Esophagus (tissue), 2 donors: ENCODE data around the gene ESRRA. TPM values are rescaled to one million over a fixed set of nuclear protein-coding genes. Genes with fewer than 3 reads are reported as not detected.

Experiments used
- H3K27ac ChIP-seq, 2 donors: one replicate each; pipeline ENCODE4 v1.5.1; 2013; ENCODE audit warnings: low read depth in 2 of 2, mild to moderate bottlenecking in 2 of 2, inconsistent platforms in 1 of 2, low read length in 1 of 2, moderate library complexity in 1 of 2
- H3K27me3 ChIP-seq, 2 donors: one replicate each; pipeline ENCODE4 v1.6.1; 2013; ENCODE audit warnings: low read length in 2 of 2, control low read depth in 1 of 2, mild to moderate bottlenecking in 1 of 2; ENCODE audit not compliant: insufficient read depth in 2 of 2, control insufficient read depth in 1 of 2
- H3K36me3 ChIP-seq, 2 donors: one replicate each; pipeline ENCODE4 v1.6.1; 2013; ENCODE audit warnings: low read length in 1 of 2; ENCODE audit not compliant: control insufficient read depth in 2 of 2, insufficient read depth in 2 of 2
- H3K4me1 ChIP-seq, 2 donors: one replicate each; pipeline ENCODE4 v1.6.1; 2013; ENCODE audit warnings: low read length in 1 of 2; ENCODE audit not compliant: control insufficient read depth in 2 of 2, insufficient read depth in 2 of 2
- H3K4me3 ChIP-seq, 2 donors: one replicate each; pipeline ENCODE4 v1.5.1; 2013; ENCODE audit warnings: low read length in 2 of 2, mild to moderate bottlenecking in 2 of 2, low read depth in 1 of 2, moderate library complexity in 1 of 2
- H3K9me3 ChIP-seq, 2 donors: one replicate each; pipeline ENCODE4 v1.6.1; 2013; ENCODE audit warnings: mild to moderate bottlenecking in 2 of 2, low read depth in 1 of 2, low read length in 1 of 2, moderate library complexity in 1 of 2; ENCODE audit not compliant: control insufficient read depth in 2 of 2, insufficient read depth in 1 of 2
- WGBS, 2 donors: extraction: QIAGEN DNeasy Blood & Tissue Kit; methylation state at CpG; one replicate each; pipeline ENCODE4 v1.1.7; 2013; 5-methylcytosine and 5-hydroxymethylcytosine counted together
- polyA plus RNA-seq, 2 donors: library from polyadenylated mRNA; stranded (reverse); fragments of 200-250 nt; gene quantifications; one replicate each; pipeline ENCODE4 v1.2.3, GENCODE V29; 2013
- donor health status: healthy with polysubstance abuse.
- donor health status: Bipolar disorder and iron deficiency.

The ESRRA gene
- polyA plus RNA-seq, 2 donors: 63.7 to 85.4 TPM

- H3K4me3 ChIP-seq: peak within 1 kb of the TSS in 1 of 2 donors; percentile 27
- H3K4me1 ChIP-seq: peaks cover 5 to 18% of the 10 kb centered on the region in 2 donors
- H3K27me3 ChIP-seq: no peaks in the 10 kb centered on the region
- 59 to 69% methylated on average over 16 of the region's 16 CpGs for WGBS, 2 donors
- no peaks in the 10 kb centered on the region for H3K9me3 ChIP-seq
- peak within 1 kb of the TSS; percentile 10 to 23 for H3K27ac ChIP-seq
- H3K36me3 ChIP-seq: no peaks in the 10 kb centered on the region
Observed at GRCh38 chr11:64339754-64340408, 34.6 kb downstream of the ESRRA start, which contains the start of gene CCDC88B. TSS of gene CCDC88B (plus strand) at chr11:64340204. CDS start at chr11:64340267, 63 bp downstream.

DNA sequence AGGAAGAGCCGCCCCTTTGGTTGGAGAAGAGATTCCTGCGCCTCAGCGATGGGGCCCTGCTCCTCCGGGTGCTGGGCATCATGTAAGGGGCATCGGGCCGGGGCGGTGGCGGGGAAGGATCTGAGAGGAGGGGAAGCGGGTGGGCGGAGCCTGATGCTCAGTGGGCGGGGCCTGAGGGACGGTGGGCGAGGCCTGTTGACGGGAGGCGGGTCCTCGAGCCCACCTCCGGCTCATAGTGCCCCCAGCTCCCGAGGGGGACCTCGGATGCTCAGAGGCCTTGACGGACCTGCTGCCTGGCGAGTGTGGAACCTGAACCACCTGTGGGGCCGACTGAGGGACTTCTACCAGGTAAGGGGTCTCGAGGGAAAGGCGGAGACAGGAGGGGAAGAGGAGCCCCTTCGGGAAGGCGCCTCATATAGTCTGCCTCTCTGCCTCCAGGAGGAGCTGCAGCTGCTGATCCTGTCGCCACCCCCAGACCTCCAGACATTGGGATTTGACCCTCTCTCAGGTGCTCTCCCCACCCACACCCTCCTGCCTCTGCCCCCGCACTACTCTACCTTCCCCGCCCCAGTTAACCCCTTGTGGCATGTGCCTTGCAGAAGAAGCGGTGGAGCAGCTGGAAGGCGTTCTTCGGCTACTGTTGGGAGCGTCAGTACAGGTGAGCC, 35.5 kb downstream of the ESRRA start:
- Histone ChIP-seq H3K27me3 (no peaks in the 10 kb centered on the region), H3K9me3 (no peaks in the 10 kb centered on the region), H3K27ac (peak overlapping the region in 1 of 2 donors; percentile 10), H3K4me3 (peak overlapping the region in 1 of 2 donors; percentile 27), H3K36me3 (no peaks in the 10 kb centered on the region), H3K4me1 (peaks cover 5 to 18% of the 10 kb centered on the region in 2 donors)
- 44 to 58% methylated on average over 31 to 33 of the region's 33 CpGs for WGBS, 2 donors

DNA sequence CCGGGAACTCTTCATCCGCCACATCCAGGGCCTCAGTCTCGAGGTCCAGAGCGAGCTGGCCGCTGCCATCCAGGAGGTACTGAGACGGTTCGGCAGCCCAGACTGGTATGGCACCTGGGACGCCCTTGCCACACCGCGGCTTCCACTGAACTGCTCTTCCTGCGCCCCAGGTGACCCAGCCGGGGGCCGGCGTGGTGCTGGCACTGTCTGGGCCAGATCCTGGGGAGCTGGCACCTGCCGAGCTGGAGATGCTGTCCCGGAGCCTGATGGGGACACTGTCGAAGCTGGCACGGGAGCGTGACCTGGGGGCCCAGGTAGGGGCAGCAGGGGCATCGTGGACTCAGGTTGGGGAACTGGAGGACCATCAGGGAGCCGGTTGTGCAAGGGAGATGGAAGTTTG, 36.1 kb downstream of the ESRRA start:
- Histone ChIP-seq H3K9me3 (no peaks in the 10 kb centered on the region), H3K36me3 (no peaks in the 10 kb centered on the region), H3K27me3 (no peaks in the 10 kb centered on the region), H3K4me3 (no peak overlapping the region), H3K4me1 (peaks cover 5 to 18% of the 10 kb centered on the region in 2 donors), H3K27ac (no peak overlapping the region)
- WGBS, 2 donors: 88 to 90% methylated on average over 20 to 21 of the region's 21 CpGs

DNA sequence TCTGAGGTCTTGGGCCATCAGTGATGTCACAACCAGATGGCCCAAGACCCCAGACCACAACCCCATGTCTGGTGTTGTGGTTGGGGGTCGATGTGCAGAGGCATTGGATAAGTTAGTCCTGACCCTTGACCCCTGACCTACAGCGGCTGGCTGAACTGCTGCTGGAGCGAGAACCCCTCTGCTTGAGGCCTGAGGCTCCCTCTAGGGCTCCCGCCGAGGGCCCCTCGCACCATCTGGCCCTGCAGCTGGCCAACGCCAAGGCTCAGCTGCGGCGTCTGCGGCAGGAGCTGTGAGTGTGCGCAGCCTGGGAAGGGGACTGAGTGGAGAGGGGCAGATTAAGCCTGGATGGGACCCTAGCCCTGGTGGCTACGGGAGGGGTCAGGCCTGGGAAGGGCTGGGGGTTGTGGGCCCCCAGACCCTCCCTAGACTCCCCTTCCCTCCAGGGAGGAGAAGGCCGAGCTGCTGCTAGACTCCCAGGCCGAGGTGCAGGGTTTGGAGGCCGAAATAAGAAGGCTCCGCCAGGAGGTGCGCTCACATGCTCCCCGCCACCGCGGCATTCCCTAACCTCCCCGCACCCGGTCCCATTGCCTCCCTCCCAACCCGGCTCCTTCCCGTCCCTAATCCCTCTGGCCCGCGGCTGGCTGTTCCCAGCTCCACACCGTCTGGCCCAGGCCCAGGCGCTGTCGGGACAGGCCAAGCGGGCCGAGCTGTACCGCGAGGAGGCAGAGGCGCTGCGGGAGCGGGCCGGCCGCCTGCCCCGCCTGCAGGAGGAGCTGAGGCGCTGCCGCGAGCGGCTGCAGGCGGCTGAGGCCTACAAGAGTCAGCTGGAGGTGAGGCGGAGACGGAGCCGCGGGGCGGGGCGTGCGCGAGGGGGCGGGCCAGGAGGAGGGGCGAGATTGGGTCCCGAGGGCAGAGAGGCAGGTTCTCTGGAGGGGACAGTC, 36.8 kb downstream of the ESRRA start:
- Histone ChIP-seq H3K4me3 (peak overlapping the region; percentile 18 to 42), H3K27ac (peak overlapping the region; percentile 85 to 86), H3K36me3 (no peaks in the 10 kb centered on the region), H3K27me3 (no peaks in the 10 kb centered on the region), H3K9me3 (no peaks in the 10 kb centered on the region), H3K4me1 (peaks cover 5 to 20% of the 10 kb centered on the region in 2 donors)
- 20 to 21% methylated on average over 50 to 55 of the region's 55 CpGs for WGBS, 2 donors

DNA sequence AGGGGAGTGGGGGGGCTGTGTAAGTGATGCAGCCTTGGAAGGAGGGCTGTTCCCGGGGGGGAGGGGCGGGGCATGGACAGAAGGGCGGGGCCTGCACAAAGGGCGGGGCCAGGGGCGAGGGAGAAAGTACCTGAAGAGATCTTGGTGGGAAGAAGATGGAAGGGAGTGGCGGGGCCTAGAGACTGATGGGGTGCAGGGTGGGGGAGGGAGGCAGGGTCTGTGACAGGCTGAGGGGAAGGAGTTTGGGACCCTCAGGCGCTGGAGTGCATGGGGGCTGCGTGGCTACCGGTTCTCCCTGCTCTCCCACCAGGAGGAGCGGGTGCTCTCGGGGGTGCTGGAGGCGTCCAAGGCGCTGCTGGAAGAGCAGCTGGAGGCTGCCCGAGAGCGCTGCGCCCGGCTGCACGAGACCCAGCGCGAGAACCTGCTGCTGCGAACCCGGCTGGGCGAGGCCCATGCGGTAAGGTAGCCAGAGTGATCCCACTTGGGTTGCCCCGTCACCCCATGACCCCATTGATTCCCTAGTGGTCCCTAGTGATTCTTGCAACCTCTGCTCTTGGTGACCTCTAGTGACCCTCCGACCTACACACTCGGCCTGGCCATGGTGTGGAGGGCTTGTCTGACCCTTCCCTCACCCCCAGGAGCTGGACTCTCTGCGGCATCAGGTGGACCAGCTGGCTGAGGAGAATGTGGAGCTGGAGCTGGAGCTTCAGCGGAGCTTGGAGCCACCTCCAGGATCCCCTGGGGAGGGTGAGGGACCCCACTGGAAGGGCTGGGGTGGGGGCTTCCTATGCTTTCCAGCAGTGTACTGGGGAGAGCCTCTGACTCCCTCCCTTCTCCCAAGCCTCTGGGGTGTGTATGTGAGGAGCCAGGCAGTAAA, 37.8 kb downstream of the ESRRA start:
- H3K9me3 ChIP-seq: no peaks in the 10 kb centered on the region
- no peaks in the 10 kb centered on the region for H3K36me3 ChIP-seq
- peaks cover 5 to 24% of the 10 kb centered on the region in 2 donors for H3K4me1 ChIP-seq
- no peaks in the 10 kb centered on the region for H3K27me3 ChIP-seq
- WGBS, 2 donors: 59 to 60% methylated on average over 22 to 29 of the region's 29 CpGs
- peak overlapping the region; percentile 85 to 86 for H3K27ac ChIP-seq
- peak overlapping the region in 1 of 2 donors; percentile 18 for H3K4me3 ChIP-seq

DNA sequence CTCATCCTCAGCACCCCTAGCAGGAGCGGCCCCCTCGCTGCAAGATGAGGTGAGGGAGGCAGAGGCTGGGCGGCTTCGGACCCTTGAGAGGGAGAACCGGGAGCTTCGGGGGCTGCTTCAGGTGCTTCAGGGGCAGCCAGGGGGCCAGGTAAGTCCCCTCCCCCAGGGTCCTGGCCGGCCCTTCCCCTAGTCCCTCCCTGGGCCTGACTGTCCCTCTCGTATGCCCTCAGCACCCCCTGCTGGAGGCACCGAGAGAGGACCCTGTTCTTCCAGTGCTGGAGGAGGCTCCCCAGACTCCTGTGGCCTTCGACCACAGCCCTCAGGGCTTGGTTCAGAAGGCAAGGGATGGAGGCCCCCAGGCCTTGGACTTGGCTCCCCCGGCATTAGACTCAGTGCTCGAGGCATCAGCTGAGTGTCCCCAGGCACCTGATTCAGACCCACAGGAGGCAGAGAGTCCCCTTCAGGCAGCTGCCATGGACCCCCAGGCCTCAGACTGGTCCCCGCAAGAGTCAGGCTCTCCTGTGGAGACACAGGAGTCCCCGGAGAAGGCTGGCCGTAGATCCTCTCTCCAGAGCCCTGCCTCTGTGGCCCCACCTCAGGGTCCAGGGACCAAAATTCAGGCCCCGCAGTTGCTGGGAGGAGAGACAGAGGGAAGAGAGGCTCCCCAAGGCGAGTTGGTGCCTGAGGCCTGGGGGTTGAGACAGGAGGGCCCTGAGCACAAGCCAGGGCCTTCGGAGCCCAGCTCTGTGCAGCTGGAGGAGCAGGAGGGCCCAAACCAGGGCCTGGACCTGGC, 38.6 kb downstream of the ESRRA start:
- 84 to 85% methylated on average over 14 to 18 of the region's 18 CpGs for WGBS, 2 donors
- H3K27ac ChIP-seq: no peak overlapping the region
- peaks cover 10 to 24% of the 10 kb centered on the region in 2 donors for H3K4me1 ChIP-seq
- no peak overlapping the region for H3K4me3 ChIP-seq
- no peaks in the 10 kb centered on the region for H3K9me3 ChIP-seq
- H3K27me3 ChIP-seq: no peaks in the 10 kb centered on the region
- H3K36me3 ChIP-seq: no peaks in the 10 kb centered on the region

DNA sequence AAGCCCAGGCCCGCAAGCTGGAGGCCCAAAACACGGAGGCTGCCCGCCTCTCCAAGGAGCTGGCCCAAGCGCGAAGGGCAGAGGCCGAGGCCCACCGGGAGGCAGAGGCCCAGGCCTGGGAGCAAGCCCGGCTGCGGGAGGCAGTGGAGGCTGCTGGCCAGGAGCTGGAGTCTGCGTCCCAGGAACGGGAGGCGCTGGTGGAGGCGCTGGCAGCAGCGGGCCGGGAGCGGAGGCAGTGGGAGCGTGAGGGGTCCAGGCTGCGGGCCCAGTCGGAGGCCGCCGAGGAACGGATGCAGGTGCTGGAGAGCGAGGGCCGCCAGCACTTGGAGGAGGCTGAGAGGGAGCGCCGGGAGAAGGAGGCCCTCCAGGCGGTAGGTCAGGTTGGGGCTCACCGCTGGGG, 39.5 kb downstream of the ESRRA start:
- 95 to 98% methylated on average over 25 to 28 of the region's 28 CpGs for WGBS, 2 donors
- H3K9me3 ChIP-seq: no peaks in the 10 kb centered on the region
- no peaks in the 10 kb centered on the region for H3K27me3 ChIP-seq
- no peak overlapping the region for H3K27ac ChIP-seq
- H3K4me3 ChIP-seq: no peak overlapping the region
- no peaks in the 10 kb centered on the region for H3K36me3 ChIP-seq
- peaks cover 10 to 25% of the 10 kb centered on the region in 2 donors for H3K4me1 ChIP-seq

GRCh38 chr11:64347193-64347867, 42.0 kb downstream of the ESRRA start:
- H3K4me1 ChIP-seq: peaks cover 10 to 14% of the 10 kb centered on the region in 2 donors
- no peak overlapping the region for H3K4me3 ChIP-seq
- no peaks in the 10 kb centered on the region for H3K27me3 ChIP-seq
- WGBS, 2 donors: 72 to 77% methylated on average over 12 of the region's 12 CpGs
- H3K36me3 ChIP-seq: peaks cover 0 to 2% of the 10 kb centered on the region in 2 donors
- no peaks in the 10 kb centered on the region for H3K9me3 ChIP-seq
- H3K27ac ChIP-seq: peak overlapping the region; percentile 86 to 87
